Ishikawa (cell line): Measurements from ENCODE around the gene BTBD8.

Source experiments
- CEBPB ChIP-seq: IDR thresholded peaks from 2 replicates; pipeline ENCODE4 v1.6.1; 2012
- CREB1 ChIP-seq: IDR thresholded peaks from 2 replicates; pipeline ENCODE4 v1.6.1; 2012; ENCODE audit warnings: low read depth
- EGR1 ChIP-seq: IDR thresholded peaks from 2 replicates; pipeline ENCODE4 v1.6.1; 2012
- EP300 ChIP-seq: IDR thresholded peaks from 2 replicates; pipeline ENCODE4 v1.6.1; 2012; ENCODE audit warnings: borderline replicate concordance
- MAX ChIP-seq: IDR thresholded peaks from 2 replicates; pipeline ENCODE4 v1.6.1; 2012
- NFIC ChIP-seq: IDR thresholded peaks from 2 replicates; pipeline ENCODE4 v1.6.1; 2012
- RAD21 ChIP-seq: IDR thresholded peaks from 2 replicates; pipeline ENCODE4 v1.6.1; 2012; ENCODE audit warnings: low read depth
- REST ChIP-seq: IDR thresholded peaks from 2 replicates; pipeline ENCODE4 v1.6.1; 2012; ENCODE audit warnings: low read depth, mild to moderate bottlenecking
- TAF1 ChIP-seq: IDR thresholded peaks from 2 replicates; pipeline ENCODE4 v1.6.1; 2012; ENCODE audit warnings: low read depth, mild to moderate bottlenecking
- TCF12 ChIP-seq: IDR thresholded peaks from 2 replicates; pipeline ENCODE4 v1.6.1; 2012; ENCODE audit warnings: low read depth
- TEAD4 ChIP-seq: IDR thresholded peaks from 2 replicates; pipeline ENCODE4 v1.6.1; 2012
- USF1 ChIP-seq: IDR thresholded peaks from 2 replicates; pipeline ENCODE4 v1.6.1; 2012
- YY1 ChIP-seq: IDR thresholded peaks from 2 replicates; pipeline ENCODE4 v1.6.1; 2012; ENCODE audit warnings: low read depth
- ZBTB7A ChIP-seq: IDR thresholded peaks from 2 replicates; pipeline ENCODE4 v1.6.1; 2012; ENCODE audit warnings: low read depth

GRCh38 chr1:92037400-92037799, 42.7 kb upstream of the BTBD8 start:
- TF ChIP-seq TCF12, result no peak
- TF ChIP-seq USF1, result no peak
- no peak for TF ChIP-seq EP300
- no peak for TF ChIP-seq RAD21
- no peak for TF ChIP-seq TEAD4
- no peak for TF ChIP-seq MAX
- TF ChIP-seq TAF1, result no peak
- no peak for TF ChIP-seq CREB1
- no peak for TF ChIP-seq CEBPB
- TF ChIP-seq NFIC, result no peak
- TF ChIP-seq YY1, result no peak
- no peak for TF ChIP-seq REST
- TF ChIP-seq EGR1, result no peak
- no peak for TF ChIP-seq ZBTB7A
